ENCODE data around the gene WDFY4.

Gene WDFY4

GRCh38 chr10:48691812-48692528, 7.3 kb downstream of the WDFY4 start:
- no peak for DNase-seq (ENCODE audit: low read depth in 2 of 2)

GRCh38 chr10:48692748-48693147, 8.1 kb downstream of the WDFY4 start:
- DNase-seq (ENCODE audit: low read depth in 2 of 2): no peak

GRCh38 chr10:48693206-48693605, 8.5 kb downstream of the WDFY4 start:
- DNase-seq (ENCODE audit: low read depth in 2 of 2): no peak

GRCh38 chr10:48694371-48695030, 9.8 kb downstream of the WDFY4 start:
- no peak for DNase-seq (ENCODE audit: low read depth in 2 of 2)

GRCh38 chr10:48695636-48696534, 11.2 kb downstream of the WDFY4 start:
- no peak for DNase-seq (ENCODE audit: low read depth in 2 of 2)

GRCh38 chr10:48696535-48696873, 11.8 kb downstream of the WDFY4 start:
- DNase-seq (ENCODE audit: low read depth in 2 of 2): no peak

- DNase-seq (ENCODE audit: low read depth in 2 of 2): no peak
Observed at GRCh38 chr10:48697091-48697490, 12.4 kb downstream of the WDFY4 start.

GRCh38 chr10:48697821-48698764, 13.4 kb downstream of the WDFY4 start:
- no peak for DNase-seq (ENCODE audit: low read depth in 2 of 2)

GRCh38 chr10:48699011-48699627, 14.4 kb downstream of the WDFY4 start:
- DNase-seq (ENCODE audit: low read depth in 2 of 2): no peak

GRCh38 chr10:48700071-48700470, 15.4 kb downstream of the WDFY4 start:
- no peak for DNase-seq (ENCODE audit: low read depth in 2 of 2)

- no peak for DNase-seq (ENCODE audit: low read depth in 2 of 2)
Observed at GRCh38 chr10:48700493-48700892, 15.8 kb downstream of the WDFY4 start.

GRCh38 chr10:48701139-48701901, 16.6 kb downstream of the WDFY4 start:
- DNase-seq (ENCODE audit: low read depth in 2 of 2): no peak

- no peak for DNase-seq (ENCODE audit: low read depth in 2 of 2)
Observed at GRCh38 chr10:48701941-48702340, 17.3 kb downstream of the WDFY4 start.

GRCh38 chr10:48703531-48704122, 19.0 kb downstream of the WDFY4 start:
- no peak for DNase-seq (ENCODE audit: low read depth in 2 of 2)

- no peak for DNase-seq (ENCODE audit: low read depth in 2 of 2)
Observed at GRCh38 chr10:48704156-48704555, 19.5 kb downstream of the WDFY4 start.

GRCh38 chr10:48705401-48705938, 20.8 kb downstream of the WDFY4 start:
- no peak for DNase-seq (ENCODE audit: low read depth in 2 of 2)

- no peak for DNase-seq (ENCODE audit: low read depth in 2 of 2)
Observed at GRCh38 chr10:48707472-48707871, 22.8 kb downstream of the WDFY4 start.

GRCh38 chr10:48708144-48708543, 23.5 kb downstream of the WDFY4 start:
- no peak for DNase-seq (ENCODE audit: low read depth in 2 of 2)

GRCh38 chr10:48710647-48711275, 26.1 kb downstream of the WDFY4 start:
- no peak for DNase-seq (ENCODE audit: low read depth in 2 of 2)
